ENCODE measurements around the gene STK32B. TPM values are rescaled to one million over a fixed set of nuclear protein-coding genes. Genes with fewer than 3 reads are reported as not detected.
"Not testable (repeated sequence)": the region's sequence is repeated elsewhere in the genome, so short reads cannot be mapped to it uniquely, and the experiment has no call there.

The STK32B gene
- total RNA-seq, result 1 to 10 TPM in 3 of 4 donors, under 1 TPM in 1; 0.39 to 2.7 (median 2.4) TPM

GRCh38 chr4:5051278-5052203 is at the start of gene STK32B:
TSS of gene STK32B (plus strand) at chr4:5051480.
- H3K4me3 ChIP-seq, result peak within 1 kb of the TSS; percentile 38 to 68 (median 43)
- peaks cover 0 to 24% (median 14%) of the 10 kb centered on the region in 4 donors for H3K4me1 ChIP-seq
- no peaks in the 10 kb centered on the region for H3K9me3 ChIP-seq
- no peaks in the 10 kb centered on the region for H3K27me3 ChIP-seq
- 1% methylated on average over 64 to 65 of the region's 103 CpGs for WGBS, 2 donors
- H3K27ac ChIP-seq, result peak within 1 kb of the TSS in 1 of 4 donors; percentile 50
- no peaks in the 10 kb centered on the region for H3K36me3 ChIP-seq
- peak in 1 of 2 donors; percentile 24 for DNase-seq (ENCODE audit: low spot score in 2 of 2)
- TF ChIP-seq EP300 (IDR thresholded peaks at IDR 0.05) (no peak), CTCF (IDR thresholded peaks at IDR 0.05) (peak in 1 of 5 experiments; percentile 29), POLR2A (IDR thresholded peaks at IDR 0.05) (no peak)

DNA sequence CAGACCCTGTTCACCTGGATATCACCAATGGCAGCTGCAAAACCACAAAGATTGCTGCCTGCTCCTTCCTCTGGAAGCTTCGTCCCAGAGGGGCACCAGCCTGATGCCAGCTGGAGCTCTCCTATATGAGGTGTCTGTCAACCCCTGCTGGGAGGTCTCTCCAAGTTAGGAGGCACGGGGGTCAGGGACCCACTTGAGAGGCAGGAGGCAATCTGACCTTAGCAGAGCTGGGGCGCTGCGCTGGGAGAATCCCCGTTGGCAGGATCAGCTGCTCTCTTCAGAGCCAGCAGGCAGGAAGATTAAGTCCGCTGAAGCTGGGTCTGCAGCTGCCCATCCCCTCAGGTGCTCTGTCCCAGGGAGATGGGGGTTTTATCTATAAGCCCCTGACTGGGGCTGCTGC is 49.6 kb upstream of the STK32B start:
- H3K9me3 ChIP-seq; H3K4me1 ChIP-seq; H3K4me3 ChIP-seq; H3K27ac ChIP-seq; H3K36me3 ChIP-seq; DNase-seq (ENCODE audit: low spot score in 2 of 2): not testable (repeated sequence)
- 73 to 80% methylated on average over 4 to 6 of the region's 6 CpGs for WGBS, 2 donors
- peaks cover 0 to 20% of the 10 kb centered on the region in 2 donors for H3K27me3 ChIP-seq

GRCh38 chr4:5003372-5003857 is 47.9 kb upstream of the STK32B start:
- Histone ChIP-seq H3K27me3 (peaks cover 0 to 20% of the 10 kb centered on the region in 2 donors), H3K27ac (no peak overlapping the region), H3K9me3 (no peaks in the 10 kb centered on the region), H3K36me3 (no peaks in the 10 kb centered on the region), H3K4me1 (no peaks in the 10 kb centered on the region), H3K4me3 (no peak overlapping the region)
- 62 to 78% methylated on average over 8 to 9 of the region's 9 CpGs for WGBS, 2 donors
- TF ChIP-seq CTCF (IDR thresholded peaks at IDR 0.05) (no peak), POLR2A (IDR thresholded peaks at IDR 0.05) (no peak), EP300 (IDR thresholded peaks at IDR 0.05) (no peak)
- no peak for DNase-seq (ENCODE audit: low spot score in 2 of 2)

DNA sequence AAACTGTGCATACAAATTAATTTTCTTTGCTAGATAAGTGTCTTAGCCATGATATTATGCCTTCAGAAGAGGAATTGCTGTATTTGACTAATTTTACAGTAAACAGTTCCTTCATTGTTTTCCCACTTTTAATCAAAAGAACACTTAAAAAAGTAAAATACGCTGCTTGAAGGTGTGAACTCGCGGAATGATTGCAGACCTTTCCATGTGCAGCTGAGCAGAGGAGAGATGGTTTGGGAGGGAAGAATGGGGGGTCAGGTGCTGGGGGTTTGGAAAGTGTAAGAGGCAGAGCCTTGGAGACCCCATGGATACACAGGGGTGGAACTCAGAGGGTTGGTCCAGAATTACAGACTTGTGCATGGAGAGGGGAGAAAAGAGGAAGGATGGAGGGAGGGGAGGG is 47.4 kb upstream of the STK32B start:
- no peaks in the 10 kb centered on the region for H3K9me3 ChIP-seq
- WGBS, 2 donors, result 90 to 97% methylated on average over 3 of the region's 3 CpGs

GRCh38 chr4:5004496-5004895 is 46.8 kb upstream of the STK32B start:
- no peak for DNase-seq (ENCODE audit: low spot score in 2 of 2)
- Histone ChIP-seq H3K27ac (no peak overlapping the region), H3K4me3 (no peak overlapping the region), H3K36me3 (no peaks in the 10 kb centered on the region), H3K27me3 (peaks cover 0 to 20% of the 10 kb centered on the region in 2 donors), H3K9me3 (no peaks in the 10 kb centered on the region), H3K4me1 (no peaks in the 10 kb centered on the region)
- no peak for TF ChIP-seq POLR2A (IDR thresholded peaks at IDR 0.05)
- TF ChIP-seq CTCF (IDR thresholded peaks at IDR 0.05), result no peak
- no peak for TF ChIP-seq EP300 (IDR thresholded peaks at IDR 0.05)
- WGBS, 2 donors, result 90% methylated on average over 8 of the region's 8 CpGs

More for the DNA sequence above, 47.4 kb upstream of the STK32B start:
- TF ChIP-seq CTCF (IDR thresholded peaks at IDR 0.05), result no peak
- TF ChIP-seq EP300 (IDR thresholded peaks at IDR 0.05), result no peak
- no peak for TF ChIP-seq POLR2A (IDR thresholded peaks at IDR 0.05)
- Histone ChIP-seq H3K4me3 (no peak overlapping the region), H3K36me3 (no peaks in the 10 kb centered on the region), H3K27me3 (peaks cover 0 to 20% of the 10 kb centered on the region in 2 donors), H3K4me1 (no peaks in the 10 kb centered on the region), H3K27ac (no peak overlapping the region)
- DNase-seq (ENCODE audit: low spot score in 2 of 2), result no peak

DNA sequence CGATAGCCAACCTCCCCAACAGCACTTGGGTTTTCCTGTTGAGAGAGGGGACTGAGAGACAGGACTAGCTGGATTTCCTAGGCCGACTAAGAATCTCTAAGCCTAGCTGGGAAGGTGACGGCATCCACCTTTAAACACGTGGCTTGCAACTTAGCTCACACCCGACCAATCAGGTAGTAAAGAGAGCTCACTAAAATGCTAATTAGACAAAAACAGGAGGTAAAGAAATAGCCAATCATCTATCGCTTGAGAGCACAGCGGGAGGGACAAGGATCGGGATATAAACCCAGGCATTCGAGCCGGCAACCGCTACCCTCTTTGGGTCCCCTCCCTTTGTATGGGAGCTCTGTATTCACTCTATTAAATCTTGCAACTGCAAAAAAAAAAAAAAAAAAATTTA is 44.3 kb upstream of the STK32B start:
- not testable (repeated sequence) for DNase-seq (ENCODE audit: low spot score in 2 of 2)
- 83 to 87% methylated on average over 11 of the region's 11 CpGs for WGBS, 2 donors

More for the DNA sequence above, 44.3 kb upstream of the STK32B start:
- not testable (repeated sequence) for H3K9me3 ChIP-seq, H3K4me3 ChIP-seq, H3K36me3 ChIP-seq, H3K4me1 ChIP-seq, H3K27ac ChIP-seq
- peaks cover 0 to 20% of the 10 kb centered on the region in 2 donors for H3K27me3 ChIP-seq
